Mesendoderm (in vitro differentiated cells): ENCODE measurements around the gene TGFA.

Experiments
- DNase-seq: peaks from one replicate; pipeline ENCODE4 v3.0.0; 2013
- H2AK5ac ChIP-seq: 2 replicates; pipeline ENCODE4 v1.6.1; 2013; ENCODE audit warnings: low read length, inconsistent platforms
- H2BK120ac ChIP-seq: 2 replicates; pipeline ENCODE4 v1.6.1; 2013; ENCODE audit warnings: low read depth, mild to moderate bottlenecking, low read length, moderate library complexity, mixed read lengths
- H2BK15ac ChIP-seq: replicated peaks from 2 replicates; pipeline ENCODE4 v1.6.1; 2013; ENCODE audit warnings: low read depth, mild to moderate bottlenecking, moderate library complexity
- H2BK5ac ChIP-seq: 2 replicates; pipeline ENCODE4 v1.6.1; 2013; ENCODE audit warnings: low read length, inconsistent platforms
- H3K18ac ChIP-seq: 2 replicates; pipeline ENCODE4 v1.6.1; 2013; ENCODE audit warnings: mild to moderate bottlenecking, low read length, mixed read lengths
- H3K23ac ChIP-seq: one replicate; pipeline ENCODE4 v1.6.1; 2013; ENCODE audit warnings: low read length
- H3K27ac ChIP-seq: 2 replicates; pipeline ENCODE4 v1.5.1; 2013; ENCODE audit warnings: low read depth, mild to moderate bottlenecking, inconsistent platforms, low read length, moderate library complexity
- H3K27me3 ChIP-seq: 2 replicates; pipeline ENCODE4 v1.6.1; 2013; ENCODE audit warnings: low read length, control low read depth, mild to moderate bottlenecking, inconsistent platforms; ENCODE audit not compliant: insufficient read depth, poor library complexity
- H3K36me3 ChIP-seq: 2 replicates; pipeline ENCODE4 v1.6.1; 2013; ENCODE audit warnings: low read length, inconsistent platforms; ENCODE audit not compliant: control insufficient read depth, insufficient read depth
- H3K4ac ChIP-seq: one replicate; pipeline ENCODE4 v1.6.1; 2013; ENCODE audit warnings: low read depth, mild to moderate bottlenecking, low read length, moderate library complexity
- H3K4me1 ChIP-seq: 2 replicates; pipeline ENCODE4 v1.6.1; 2013; ENCODE audit warnings: low read depth, low read length, inconsistent platforms; ENCODE audit not compliant: control insufficient read depth
- H3K4me2 ChIP-seq: 2 replicates; pipeline ENCODE4 v1.6.1; 2013; ENCODE audit warnings: low read length
- H3K4me3 ChIP-seq: 2 replicates; pipeline ENCODE4 v1.5.1; 2013; ENCODE audit warnings: mild to moderate bottlenecking, low read length
- H3K56ac ChIP-seq: one replicate; pipeline ENCODE4 v1.6.1; 2013; ENCODE audit warnings: low read length
- H3K79me1 ChIP-seq: 2 replicates; pipeline ENCODE4 v1.6.1; 2013; ENCODE audit warnings: low read length, inconsistent platforms
- H3K79me2 ChIP-seq: 2 replicates; pipeline ENCODE4 v1.6.1; 2013; ENCODE audit warnings: mild to moderate bottlenecking, low read length; ENCODE audit not compliant: control insufficient read depth, insufficient read depth
- H3K9ac ChIP-seq: 2 replicates; pipeline ENCODE4 v1.6.1; 2013; ENCODE audit warnings: low read length, inconsistent platforms
- H4K5ac ChIP-seq: one replicate; pipeline ENCODE4 v1.6.1; 2013; ENCODE audit warnings: low read length
- H4K8ac ChIP-seq: one replicate; pipeline ENCODE4 v1.6.1; 2013; ENCODE audit warnings: low read depth, mild to moderate bottlenecking, control low read depth, low read length, moderate library complexity
- WGBS: extraction: QIAGEN DNeasy Blood & Tissue Kit; methylation state at CpG from one replicate; pipeline ENCODE4 v1.1.7; 2013; ENCODE audit warnings: low lambda C conversion rate, missing lambda C conversion rate; ENCODE audit not compliant: insufficient coverage; ENCODE audit errors: extremely low coverage; 5-methylcytosine and 5-hydroxymethylcytosine counted together

Gene TGFA

DNA sequence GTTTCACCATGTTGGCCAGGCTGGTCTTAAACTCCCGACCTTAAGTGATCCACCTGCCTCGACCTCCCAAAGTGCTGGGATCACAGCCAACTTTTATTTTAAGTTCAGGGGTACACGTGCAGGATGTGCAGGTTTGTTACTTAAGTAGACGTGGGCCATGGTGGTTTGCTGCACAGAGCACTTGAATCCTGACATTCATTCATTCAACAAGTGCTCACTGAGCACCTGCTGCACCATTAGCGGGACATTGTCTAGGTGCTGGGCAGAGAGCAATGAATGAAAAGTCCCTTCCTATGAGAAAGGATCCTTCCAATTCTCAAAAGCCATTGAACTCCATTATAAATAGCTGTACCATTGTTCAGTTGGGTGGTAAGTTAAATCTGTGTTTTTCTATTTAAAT is 31.0 kb downstream of the TGFA start:
- Histone ChIP-seq H3K27me3 (no peaks in the 10 kb centered on the region), H4K8ac (no peak overlapping the region), H2AK5ac (no peak overlapping the region), H3K9ac (no peak overlapping the region), H3K4ac (no peak overlapping the region), H3K36me3 (no peaks in the 10 kb centered on the region), H3K4me1 (peaks cover 7% of the 10 kb centered on the region), H3K27ac (no peak overlapping the region), H3K23ac (no peak overlapping the region), H3K4me2 (no peak overlapping the region), H3K56ac (no peak overlapping the region), H3K18ac (no peak overlapping the region), H3K4me3 (no peak overlapping the region), H2BK5ac (no peak overlapping the region), H3K79me1 (no peaks in the 10 kb centered on the region), H4K5ac (no peak overlapping the region), H2BK120ac (no peak overlapping the region), H2BK15ac (no peak overlapping the region), H3K79me2 (no peaks in the 10 kb centered on the region)
- no peak for DNase-seq
- no CpG with 5 or more reads among the region's 5 CpGs for WGBS

GRCh38 chr2:70520825-70521224 is 32.8 kb downstream of the TGFA start:
- Histone ChIP-seq H3K56ac (no peak overlapping the region), H2BK5ac (no peak overlapping the region), H2AK5ac (no peak overlapping the region), H3K9ac (no peak overlapping the region), H3K4me1 (peaks cover 7% of the 10 kb centered on the region), H4K5ac (no peak overlapping the region), H3K36me3 (no peaks in the 10 kb centered on the region), H3K23ac (peak overlapping the region; percentile 9), H3K4me2 (no peak overlapping the region), H3K4me3 (no peak overlapping the region), H3K18ac (no peak overlapping the region), H4K8ac (no peak overlapping the region), H3K4ac (no peak overlapping the region), H3K79me1 (no peaks in the 10 kb centered on the region), H3K27ac (no peak overlapping the region), H3K27me3 (no peaks in the 10 kb centered on the region), H2BK120ac (no peak overlapping the region), H3K79me2 (no peaks in the 10 kb centered on the region), H2BK15ac (no peak overlapping the region)
- no CpG with 5 or more reads among the region's 3 CpGs for WGBS
- no peak for DNase-seq

DNA sequence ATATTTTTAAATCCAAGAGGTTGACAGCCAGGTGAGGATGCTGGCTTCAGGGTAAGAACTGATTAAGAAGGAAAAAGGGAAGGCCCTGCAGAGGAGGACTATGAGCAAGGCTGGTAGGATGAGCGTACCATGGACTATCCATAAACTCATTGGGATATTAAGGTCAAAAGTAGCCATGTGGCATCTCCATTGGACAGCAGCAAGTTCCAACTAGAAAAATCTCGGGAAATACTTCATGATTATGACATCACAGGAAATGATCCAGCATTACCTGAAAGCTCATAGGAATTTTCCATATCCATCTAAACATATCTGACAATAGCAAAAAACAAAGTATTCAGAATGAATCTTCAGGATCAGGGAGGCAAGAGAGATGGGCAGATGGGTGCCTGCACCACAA is 34.2 kb downstream of the TGFA start:
- no peak overlapping the region for H3K56ac ChIP-seq
- peaks cover 5% of the 10 kb centered on the region for H3K4me1 ChIP-seq
- no peaks in the 10 kb centered on the region for H3K79me1 ChIP-seq
- H4K5ac ChIP-seq = no peak overlapping the region
- H2BK15ac ChIP-seq = no peak overlapping the region
- no peak overlapping the region for H2BK5ac ChIP-seq
- H3K27ac ChIP-seq = no peak overlapping the region
- H3K36me3 ChIP-seq = no peaks in the 10 kb centered on the region
- no peak overlapping the region for H4K8ac ChIP-seq
- H2BK120ac ChIP-seq = no peak overlapping the region
- H3K23ac ChIP-seq = no peak overlapping the region
- no peak overlapping the region for H3K4me3 ChIP-seq
- no peak overlapping the region for H3K18ac ChIP-seq
- H2AK5ac ChIP-seq = no peak overlapping the region
- no CpG with 5 or more reads among the region's 2 CpGs for WGBS
- no peak for DNase-seq
- no peak overlapping the region for H3K4ac ChIP-seq
- H3K79me2 ChIP-seq = no peaks in the 10 kb centered on the region
- no peak overlapping the region for H3K4me2 ChIP-seq
- no peak overlapping the region for H3K9ac ChIP-seq
- H3K27me3 ChIP-seq = no peaks in the 10 kb centered on the region

DNA sequence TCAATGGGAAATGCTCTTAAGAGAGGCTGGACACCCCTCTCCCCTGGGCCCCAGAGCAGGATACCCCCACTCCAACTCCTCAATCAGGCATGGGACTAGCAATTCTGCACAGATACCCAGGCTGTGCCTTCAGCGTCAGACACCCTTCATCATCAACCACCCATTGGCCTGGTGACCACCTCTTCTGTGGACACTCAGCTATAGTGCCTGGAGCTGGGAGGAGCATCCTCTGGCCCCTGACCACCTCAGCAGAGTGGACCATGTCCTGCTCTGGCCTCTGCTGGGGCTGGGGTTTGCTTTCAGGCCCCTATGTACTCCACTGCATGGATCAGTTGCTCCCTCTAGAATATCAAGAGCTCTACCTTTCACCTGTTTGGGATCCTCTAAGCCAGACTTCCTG is 35.1 kb downstream of the TGFA start:
- H3K9ac ChIP-seq = no peak overlapping the region
- no peak overlapping the region for H2AK5ac ChIP-seq
- no peak overlapping the region for H3K56ac ChIP-seq
- H3K79me1 ChIP-seq = no peaks in the 10 kb centered on the region
- no peak overlapping the region for H3K23ac ChIP-seq
- no peak overlapping the region for H2BK15ac ChIP-seq
- peaks cover 2% of the 10 kb centered on the region for H3K4me1 ChIP-seq
- no peak overlapping the region for H2BK120ac ChIP-seq
- no peak overlapping the region for H3K4ac ChIP-seq
- no peaks in the 10 kb centered on the region for H3K27me3 ChIP-seq
- H3K18ac ChIP-seq = no peak overlapping the region
- H3K79me2 ChIP-seq = no peaks in the 10 kb centered on the region
- no peak overlapping the region for H3K4me3 ChIP-seq
- no peak overlapping the region for H3K4me2 ChIP-seq
- no peak overlapping the region for H4K8ac ChIP-seq
- WGBS = no CpG with 5 or more reads among the region's 1 CpG
- no peak overlapping the region for H4K5ac ChIP-seq
- H3K36me3 ChIP-seq = no peaks in the 10 kb centered on the region
- no peak overlapping the region for H3K27ac ChIP-seq
- no peak overlapping the region for H2BK5ac ChIP-seq
- DNase-seq = no peak

GRCh38 chr2:70517804-70518203 is 35.8 kb downstream of the TGFA start:
- peaks cover 2% of the 10 kb centered on the region for H3K4me1 ChIP-seq
- no peak overlapping the region for H2AK5ac ChIP-seq
- no peak for DNase-seq

GRCh38 chr2:70516596-70516995 is 37.0 kb downstream of the TGFA start:
- H3K4ac ChIP-seq = no peak overlapping the region
- DNase-seq = no peak
- WGBS = no CpG with 5 or more reads among the region's 5 CpGs

More at GRCh38 chr2:70517804-70518203, 35.8 kb downstream of the TGFA start:
- no peaks in the 10 kb centered on the region for H3K79me1 ChIP-seq
- H4K5ac ChIP-seq = no peak overlapping the region
- H3K79me2 ChIP-seq = no peaks in the 10 kb centered on the region
- H4K8ac ChIP-seq = no peak overlapping the region
- H3K4ac ChIP-seq = no peak overlapping the region
- no peak overlapping the region for H3K27ac ChIP-seq
- H2BK5ac ChIP-seq = no peak overlapping the region
- H3K9ac ChIP-seq = no peak overlapping the region
- H3K27me3 ChIP-seq = no peaks in the 10 kb centered on the region
- H3K4me2 ChIP-seq = no peak overlapping the region
- H3K4me3 ChIP-seq = no peak overlapping the region
- H2BK15ac ChIP-seq = no peak overlapping the region
- H3K18ac ChIP-seq = no peak overlapping the region
- no peaks in the 10 kb centered on the region for H3K36me3 ChIP-seq
- H3K56ac ChIP-seq = no peak overlapping the region
- no peak overlapping the region for H3K23ac ChIP-seq
- WGBS = no CpG with 5 or more reads among the region's 7 CpGs
- no peak overlapping the region for H2BK120ac ChIP-seq

More at GRCh38 chr2:70516596-70516995, 37.0 kb downstream of the TGFA start:
- Histone ChIP-seq H3K56ac (no peak overlapping the region), H2BK5ac (no peak overlapping the region), H2BK15ac (no peak overlapping the region), H4K5ac (no peak overlapping the region), H3K27ac (no peak overlapping the region), H3K9ac (no peak overlapping the region), H2AK5ac (no peak overlapping the region), H3K23ac (no peak overlapping the region), H3K4me2 (no peak overlapping the region), H4K8ac (no peak overlapping the region), H3K79me1 (no peaks in the 10 kb centered on the region), H3K36me3 (no peaks in the 10 kb centered on the region), H3K4me3 (no peak overlapping the region), H3K27me3 (no peaks in the 10 kb centered on the region), H3K18ac (no peak overlapping the region), H3K4me1 (peaks cover 2% of the 10 kb centered on the region), H2BK120ac (no peak overlapping the region), H3K79me2 (no peaks in the 10 kb centered on the region)
